PFSK-1 (cell line): ENCODE measurements around the gene UXS1.

Experiments
- FOXP2 ChIP-seq: optimal IDR thresholded peaks from 2 replicates; pipeline ENCODE3; 2011; ENCODE audit warnings: borderline replicate concordance, control low read depth, inconsistent platforms; ENCODE audit not compliant: insufficient read depth; ENCODE audit errors: extremely low read length, extremely low read depth
- POLR2AphosphoS5 ChIP-seq: IDR thresholded peaks from 2 replicates; pipeline ENCODE4 v1.6.1; 2012; ENCODE audit warnings: low read depth, mild to moderate bottlenecking, control low read depth, low read length, moderate library complexity
- REST ChIP-seq, 2 experiments: IDR thresholded peaks; 2 replicates each; pipeline versions ENCODE4 v1.6.1 to v1.8.0; 2011 to 2012; ENCODE audit warnings: low read depth in 2 of 2, low read length in 2 of 2, control low read depth in 1 of 2, inconsistent platforms in 1 of 2, mild to moderate bottlenecking in 1 of 2, moderate library complexity in 1 of 2; ENCODE audit not compliant: insufficient read depth in 1 of 2
- SIN3A ChIP-seq: IDR thresholded peaks from 2 replicates; pipeline ENCODE4 v1.6.1; 2012; ENCODE audit warnings: mild to moderate bottlenecking, low read length, moderate library complexity, borderline replicate concordance; ENCODE audit not compliant: insufficient read depth
- TAF1 ChIP-seq: IDR thresholded peaks from 2 replicates; pipeline ENCODE4 v1.6.1; 2012; ENCODE audit warnings: low read length, control low read depth, borderline replicate concordance; ENCODE audit not compliant: insufficient read depth

UXS1 gene

DNA sequence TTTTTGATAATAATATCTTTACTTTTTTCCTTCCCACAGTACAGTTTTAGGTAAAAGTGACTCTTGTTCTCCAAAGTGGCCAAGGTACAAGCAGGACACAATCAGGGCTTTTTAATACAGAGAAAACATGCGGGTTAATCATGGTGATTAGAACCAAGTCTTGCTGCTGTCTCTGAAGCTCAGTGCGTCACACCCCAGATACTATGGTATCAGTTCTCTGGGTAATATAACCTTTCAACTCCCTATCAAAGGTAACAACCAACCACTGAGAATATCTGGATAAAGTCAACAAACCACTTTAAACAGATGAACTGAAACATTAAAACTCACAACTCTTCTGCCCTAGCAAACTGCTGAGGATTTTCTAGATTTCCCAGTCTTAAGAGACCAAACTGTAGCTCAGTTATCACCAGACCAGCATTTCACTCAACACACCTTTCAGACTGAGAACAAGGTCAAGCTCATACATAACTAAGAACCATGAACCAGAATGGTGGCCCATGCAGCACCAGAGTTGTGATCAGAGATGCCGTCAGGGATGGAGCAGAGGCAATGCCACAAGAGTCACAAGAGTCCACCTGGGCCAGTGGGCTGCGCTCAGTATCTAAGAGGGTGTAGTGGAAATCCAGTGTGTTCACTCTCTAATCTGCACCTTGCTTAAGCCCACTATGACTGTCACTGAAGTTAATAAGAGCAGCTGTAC lies 103.0 kb downstream of the UXS1 start:
- TF ChIP-seq FOXP2 (no peak), TAF1 (no peak), POLR2AphosphoS5 (no peak), SIN3A (no peak), REST (IDR thresholded peaks at IDR 0.05; ENCODE audit: insufficient read depth in 1 of 2, low read depth in 2 of 2, low read length in 2 of 2) (no peak)

DNA sequence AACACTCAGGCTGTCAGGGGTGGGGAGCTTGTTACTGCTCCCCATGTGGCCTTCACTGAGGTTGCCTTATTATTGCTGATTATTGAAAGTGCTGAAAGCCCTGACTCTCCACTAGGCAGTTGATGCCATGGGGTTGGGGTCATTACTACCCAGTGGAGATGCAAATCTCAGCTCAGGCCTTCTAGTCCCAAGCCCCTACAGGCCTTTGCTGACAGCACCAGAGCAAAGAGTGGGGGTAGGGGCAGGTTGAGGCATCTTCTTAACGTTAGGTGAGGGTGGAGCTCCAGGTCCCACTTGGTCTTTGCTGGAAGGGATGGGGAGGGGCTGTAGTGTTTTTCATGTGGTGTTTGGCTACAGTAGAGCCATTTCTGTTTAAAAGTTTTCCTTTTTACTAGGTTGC lies 104.5 kb downstream of the UXS1 start:
- TF ChIP-seq REST (IDR thresholded peaks at IDR 0.05; ENCODE audit: insufficient read depth in 1 of 2, low read depth in 2 of 2, low read length in 2 of 2) = no peak
- TF ChIP-seq TAF1 = no peak
- no peak for TF ChIP-seq FOXP2
- no peak for TF ChIP-seq SIN3A

DNA sequence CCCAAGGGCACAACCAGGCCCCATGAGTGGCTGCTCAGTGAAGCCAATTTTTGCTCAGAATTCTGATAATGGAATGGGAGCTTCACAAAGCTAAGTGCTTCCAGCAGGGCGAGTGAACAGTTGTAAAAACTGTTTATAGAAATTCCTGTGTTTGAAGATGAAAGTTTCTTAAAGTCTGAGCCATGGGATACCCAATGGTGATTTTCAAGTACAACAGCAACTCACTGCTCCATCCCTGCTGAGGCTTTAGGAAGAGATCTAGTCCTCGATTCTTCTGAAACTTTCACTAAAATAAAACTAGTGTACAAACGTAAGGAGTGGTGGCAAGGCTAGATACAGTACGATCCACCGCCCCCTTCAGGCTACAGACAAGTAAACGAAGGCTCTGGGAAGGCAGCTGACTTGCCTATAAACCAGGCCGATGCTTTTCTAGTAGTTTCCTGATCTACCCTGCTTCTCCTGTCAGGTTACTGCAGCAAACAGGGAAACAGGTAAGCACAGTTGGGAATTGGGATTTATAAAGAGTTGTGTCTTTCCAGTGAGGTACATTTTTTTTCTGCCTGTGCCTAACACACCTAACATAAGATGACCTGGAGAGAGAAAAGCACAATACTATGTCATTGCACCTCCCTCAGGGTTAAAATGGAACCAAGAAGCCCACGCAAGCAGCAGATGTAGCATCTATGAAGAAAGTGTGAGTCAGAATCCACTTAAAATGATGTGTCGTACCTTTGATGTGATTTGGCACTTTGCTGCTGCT lies 108.7 kb downstream of the UXS1 start:
- TF ChIP-seq TAF1 (no peak), SIN3A (no peak), POLR2AphosphoS5 (no peak), FOXP2 (no peak), REST (IDR thresholded peaks at IDR 0.05; ENCODE audit: insufficient read depth in 1 of 2, low read depth in 2 of 2, low read length in 2 of 2) (no peak)

DNA sequence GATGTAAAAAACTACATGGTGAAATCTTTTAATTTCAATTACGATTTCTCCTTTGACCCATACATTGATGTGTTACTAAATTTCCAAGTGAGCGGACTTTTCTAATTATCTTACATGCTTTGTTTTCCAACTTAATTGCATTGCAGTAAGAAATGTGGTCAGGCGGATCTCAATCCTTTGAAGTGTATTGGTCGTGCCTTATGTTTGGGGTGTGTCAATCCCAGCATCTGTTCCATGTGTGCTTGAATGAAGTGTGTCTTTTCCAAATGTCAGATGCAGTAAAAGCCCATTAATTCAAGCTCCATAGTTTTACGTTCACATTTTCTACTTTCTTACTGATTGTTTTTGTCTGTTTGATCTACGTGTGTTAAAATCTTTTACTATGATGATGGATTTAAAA lies 113.1 kb downstream of the UXS1 start:
- TF ChIP-seq FOXP2 (no peak), SIN3A (no peak), TAF1 (no peak), REST (IDR thresholded peaks at IDR 0.05; ENCODE audit: insufficient read depth in 1 of 2, low read depth in 2 of 2, low read length in 2 of 2) (no peak), POLR2AphosphoS5 (no peak)
